Measurements from ENCODE around the gene GSX2.
"Not testable (repeated sequence)": the region's sequence is repeated elsewhere in the genome, so short reads cannot be mapped to it uniquely, and the experiment has no call there.

GSX2 gene

GRCh38 chr4:54103190-54103574 lies 3.2 kb downstream of the GSX2 start:
- no peak for DNase-seq (ENCODE audit: low read depth)

GRCh38 chr4:54104907-54105306 lies 4.9 kb downstream of the GSX2 start:
- DNase-seq (ENCODE audit: low read depth) = no peak

GRCh38 chr4:54107951-54108748 lies 8.2 kb downstream of the GSX2 start:
- no peak for DNase-seq (ENCODE audit: low read depth)

GRCh38 chr4:54109241-54110018 lies 9.5 kb downstream of the GSX2 start:
- no peak for DNase-seq (ENCODE audit: low read depth)

GRCh38 chr4:54110019-54110416 lies 10.1 kb downstream of the GSX2 start:
- DNase-seq (ENCODE audit: low read depth) = no peak

GRCh38 chr4:54113206-54113605 lies 13.2 kb downstream of the GSX2 start:
- DNase-seq (ENCODE audit: low read depth) = not testable (repeated sequence)

GRCh38 chr4:54116246-54116645 lies 16.3 kb downstream of the GSX2 start:
- DNase-seq (ENCODE audit: low read depth) = not testable (repeated sequence)

- DNase-seq (ENCODE audit: low read depth) = no peak
These were observed 19.1 kb downstream of the GSX2 start for GRCh38 chr4:54118850-54119589.

- DNase-seq (ENCODE audit: low read depth) = no peak
These were observed 20.6 kb downstream of the GSX2 start for GRCh38 chr4:54120518-54120917.

GRCh38 chr4:54127660-54128059 lies 27.7 kb downstream of the GSX2 start:
- no peak for DNase-seq (ENCODE audit: low read depth)

GRCh38 chr4:54128694-54129093 lies 28.7 kb downstream of the GSX2 start:
- DNase-seq (ENCODE audit: low read depth) = not testable (repeated sequence)

GRCh38 chr4:54139332-54139731 lies 39.4 kb downstream of the GSX2 start:
- no peak for DNase-seq (ENCODE audit: low read depth)

GRCh38 chr4:54140287-54140686 lies 40.3 kb downstream of the GSX2 start:
- DNase-seq (ENCODE audit: low read depth) = no peak

GRCh38 chr4:54144199-54144598 lies 44.2 kb downstream of the GSX2 start:
- DNase-seq (ENCODE audit: low read depth) = no peak

- DNase-seq (ENCODE audit: low read depth) = no peak
These were observed 44.8 kb downstream of the GSX2 start for GRCh38 chr4:54144661-54145171.

GRCh38 chr4:54146139-54146538 lies 46.2 kb downstream of the GSX2 start:
- no peak for DNase-seq (ENCODE audit: low read depth)

GRCh38 chr4:54149323-54149722 lies 49.4 kb downstream of the GSX2 start:
- DNase-seq (ENCODE audit: low read depth) = no peak

Data from stimulated activated CD8-positive, alpha-beta memory T cell treated with anti-CD3 and anti-CD28 coated beads, Interleukin-15, amount 100 ng/mL, for 24 hours (primary cell).